ENCODE measurements around the gene STK24. TPM values are rescaled to one million over a fixed set of nuclear protein-coding genes. Genes with fewer than 3 reads are reported as not detected.

STK24 gene
- total RNA-seq, 4 donors from 2014 or later = 100 to 133 (median 124) TPM

- no peak for TF ChIP-seq CTCF (IDR thresholded peaks at IDR 0.05; ENCODE audit: low read depth)
These were observed 123.8 kb downstream of the STK24 start for GRCh38 chr13:98452851-98453843.

- no peak for TF ChIP-seq CTCF (IDR thresholded peaks at IDR 0.05; ENCODE audit: low read depth)
These were observed 125.0 kb downstream of the STK24 start for GRCh38 chr13:98451676-98452470.

GRCh38 chr13:98450539-98451111 lies 126.3 kb downstream of the STK24 start:
- TF ChIP-seq CTCF (IDR thresholded peaks at IDR 0.05; ENCODE audit: low read depth) = no peak

- TF ChIP-seq CTCF (IDR thresholded peaks at IDR 0.05; ENCODE audit: low read depth) = no peak
These were observed 126.9 kb downstream of the STK24 start for GRCh38 chr13:98450026-98450425.

- no peak for TF ChIP-seq CTCF (IDR thresholded peaks at IDR 0.05; ENCODE audit: low read depth)
These were observed 127.6 kb downstream of the STK24 start for GRCh38 chr13:98449273-98449672.

GRCh38 chr13:98448642-98448928 lies 128.3 kb downstream of the STK24 start:
- TF ChIP-seq CTCF (IDR thresholded peaks at IDR 0.05; ENCODE audit: low read depth) = no peak

All from subcutaneous adipose tissue (tissue), 4 donors.